ENCODE data around the gene VAT1L. TPM values are rescaled to one million over a fixed set of nuclear protein-coding genes. Genes with fewer than 3 reads are reported as not detected.

Gene VAT1L
- polyA plus RNA-seq, 1 of the 3 experiments (the other 2 are of a cell fraction), result 52.5 TPM

GRCh38 chr16:77790912-77791311 is 2.5 kb downstream of the VAT1L start:
- WGBS (ENCODE audit: low lambda C conversion rate), result 37% methylated on average over 3 of the region's 3 CpGs
- no peaks in the 10 kb centered on the region for H3K36me3 ChIP-seq (replicated peaks in 1 of 2; ENCODE audit: control insufficient read depth in 1 of 2, insufficient read depth in 2 of 2, low read length in 1 of 2)
- no peaks in the 10 kb centered on the region for H4K20me1 ChIP-seq (ENCODE audit: insufficient read depth)
- no peaks in the 10 kb centered on the region for H3K9me2 ChIP-seq
- peaks cover 61% of the 10 kb centered on the region for H3K79me2 ChIP-seq (ENCODE audit: insufficient read depth)
- H3K4me3 ChIP-seq (ENCODE audit: low read depth in 2 of 2, low read length in 1 of 2), result peak overlapping the region in 1 of 2 experiments; percentile 6; a peak in 1 of 4 replicates
- H3K9me3 ChIP-seq, result no peaks in the 10 kb centered on the region
- H3F3A ChIP-seq (replicated peaks; ENCODE audit: insufficient read depth), result peaks cover 15% of the 10 kb centered on the region
- H3K27me3 ChIP-seq (ENCODE audit: insufficient read depth), result no peaks in the 10 kb centered on the region
- no peak for DNase-seq
- H3K4me1 ChIP-seq (ENCODE audit: control insufficient read depth in 1 of 2, insufficient read depth in 2 of 2, low read depth in 1 of 2, low read length in 1 of 2), result peaks cover 6 to 12% of the 10 kb centered on the region in 2 experiments; a peak in 3 of 4 replicates
- peak overlapping the region in 1 of 2 experiments; percentile 35; a peak in 1 of 4 replicates for H3K27ac ChIP-seq (ENCODE audit: low read depth in 2 of 2, low read length in 1 of 2)
- H3K9ac ChIP-seq, result no peak overlapping the region
- H3K4me2 ChIP-seq, result peak overlapping the region; percentile 84
- POLR2A ChIA-PET, result no interaction called here
- H2AFZ ChIP-seq (ENCODE audit: low read depth), result no peak overlapping the region
- CTCF ChIA-PET, result no interaction called here
- TF ChIP-seq JUND (IDR thresholded peaks at IDR 0.05), result peak; percentile 43; the same call in 1 of the 2 replicates
- TF ChIP-seq NRF1 (IDR thresholded peaks at IDR 0.05; ENCODE audit: low read depth, low read length), result no peak
- TF ChIP-seq EZH2phosphoT487 (IDR thresholded peaks at IDR 0.05; ENCODE audit: borderline replicate concordance, low read depth), result no peak
- peak; percentile 68 for TF ChIP-seq FOSL2 (IDR thresholded peaks at IDR 0.05; ENCODE audit: borderline replicate concordance, low read depth)
- 0 out of 2 replicates have a peak, but pooled peaks have one; percentile 19 for TF ChIP-seq PBX3 (IDR thresholded peaks at IDR 0.05)

- no peaks in the 10 kb centered on the region for H3K36me3 ChIP-seq (replicated peaks in 1 of 2; ENCODE audit: control insufficient read depth in 1 of 2, insufficient read depth in 2 of 2, low read length in 1 of 2)
- H3K9me2 ChIP-seq, result no peaks in the 10 kb centered on the region
- H4K20me1 ChIP-seq (ENCODE audit: insufficient read depth), result no peaks in the 10 kb centered on the region
- peaks cover 70% of the 10 kb centered on the region for H3K79me2 ChIP-seq (ENCODE audit: insufficient read depth)
- peaks cover 15% of the 10 kb centered on the region for H3F3A ChIP-seq (replicated peaks; ENCODE audit: insufficient read depth)
- no peak overlapping the region for H2AFZ ChIP-seq (ENCODE audit: low read depth)
- H3K9me3 ChIP-seq, result no peaks in the 10 kb centered on the region
- H3K4me3 ChIP-seq (ENCODE audit: low read depth in 2 of 2, low read length in 1 of 2), result no peak overlapping the region
- ChIA-PET POLR2A (no interaction called here), CTCF (interaction anchor here (0.7 kb wide), 1 partner anchor 38 kb away, joined by 3 read pairs; no protein-coding TSS in a partner anchor)
- no peak overlapping the region for H3K9ac ChIP-seq
- H3K27ac ChIP-seq (ENCODE audit: low read depth in 2 of 2, low read length in 1 of 2), result peak overlapping the region in 1 of 2 experiments; percentile 82; a peak in 1 of 4 replicates
- peaks cover 6 to 8% of the 10 kb centered on the region in 2 experiments; a peak in 3 of 4 replicates for H3K4me1 ChIP-seq (ENCODE audit: control insufficient read depth in 1 of 2, insufficient read depth in 2 of 2, low read depth in 1 of 2, low read length in 1 of 2)
- H3K27me3 ChIP-seq (ENCODE audit: insufficient read depth), result no peaks in the 10 kb centered on the region
- 51% methylated on average over 2 of the region's 2 CpGs for WGBS (ENCODE audit: low lambda C conversion rate)
- H3K4me2 ChIP-seq, result no peak overlapping the region
- DNase-seq, result no peak
- TF ChIP-seq EZH2phosphoT487 (IDR thresholded peaks at IDR 0.05; ENCODE audit: borderline replicate concordance, low read depth) (no peak), TAF1 (IDR thresholded peaks at IDR 0.05; ENCODE audit: borderline replicate concordance, low read depth, low read length) (no peak), RAD21 (IDR thresholded peaks at IDR 0.05; ENCODE audit: low read length) (no peak), IRF3 (IDR thresholded peaks at IDR 0.05; ENCODE audit: low read depth, low read length) (no peak), FOXJ3 (CRISPR knock-in tag; IDR thresholded peaks at IDR 0.05) (no peak), PBX3 (IDR thresholded peaks at IDR 0.05) (no peak), RXRA (IDR thresholded peaks at IDR 0.05; ENCODE audit: borderline replicate concordance, low read depth) (no peak), NRF1 (IDR thresholded peaks at IDR 0.05; ENCODE audit: low read depth, low read length) (no peak), NFIC (IDR thresholded peaks at IDR 0.05; ENCODE audit: borderline replicate concordance) (no peak), RFX5 (IDR thresholded peaks at IDR 0.05; ENCODE audit: low read length) (no peak), ZBTB33 (IDR thresholded peaks at IDR 0.05; ENCODE audit: borderline replicate concordance, low read depth) (no peak), POLR2AphosphoS5 (IDR thresholded peaks at IDR 0.05; ENCODE audit: low read depth, low read length) (no peak), TCF12 (IDR thresholded peaks at IDR 0.05) (no peak), REST (IDR thresholded peaks at IDR 0.05; ENCODE audit: low read depth, low read length) (no peak), RCOR1 (IDR thresholded peaks at IDR 0.05; ENCODE audit: low read length) (no peak), MAX (IDR thresholded peaks at IDR 0.05; ENCODE audit: low read depth) (no peak)
Observed at GRCh38 chr16:77793417-77793816, 5.1 kb downstream of the VAT1L start.
